ENCODE measurements around the gene NPTN.
"Not testable (repeated sequence)": the region's sequence is repeated elsewhere in the genome, so short reads cannot be mapped to it uniquely, and the experiment has no call there.

The NPTN gene

GRCh38 chr15:73633111-73633990 lies at the start of gene NPTN:
TSS of gene NPTN (minus strand) at chr15:73633389. CDS start at chr15:73633215, 174 bp downstream.
- peak; percentile 99 for DNase-seq (ENCODE audit: low read depth)

- DNase-seq (ENCODE audit: low read depth) = no peak
These were observed 49.5 kb upstream of the NPTN start for GRCh38 chr15:73682600-73683090.

DNA sequence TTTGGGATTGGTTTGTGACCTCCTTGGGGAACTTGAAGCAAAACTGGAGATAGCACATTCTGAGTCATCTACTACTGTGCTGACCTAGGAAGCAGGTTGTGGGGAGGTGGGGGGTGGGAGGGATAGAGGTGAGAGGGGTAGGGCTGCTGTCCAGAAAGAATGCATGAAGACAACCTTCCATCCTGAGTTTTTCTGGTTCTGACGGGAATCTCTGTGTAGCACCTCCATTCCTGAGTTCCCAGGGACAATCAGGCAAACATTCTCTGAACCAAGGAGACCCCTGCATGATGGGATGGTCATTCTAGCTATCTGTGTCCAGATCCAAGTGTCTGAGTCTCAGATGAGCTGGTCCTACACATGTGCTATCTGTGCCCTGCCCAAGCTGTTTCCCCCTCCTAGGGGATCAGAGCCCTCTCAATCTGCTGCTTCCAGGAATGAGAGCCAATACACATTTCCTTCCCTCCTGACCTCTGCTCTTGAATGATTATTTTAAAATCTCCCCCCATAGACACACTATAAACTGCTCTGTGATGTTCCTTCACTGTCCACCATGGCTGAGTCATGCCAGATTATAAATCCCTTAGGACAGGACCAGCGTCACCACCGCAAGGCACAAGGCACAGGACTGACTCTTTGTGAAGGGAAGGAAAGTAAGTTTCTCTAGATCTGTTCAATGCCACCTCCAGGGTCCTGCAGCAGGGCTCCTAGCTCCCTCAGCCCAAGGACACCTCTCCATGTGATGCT lies 48.8 kb upstream of the NPTN start:
- no peak for DNase-seq (ENCODE audit: low read depth)

- DNase-seq (ENCODE audit: low read depth) = no peak
These were observed 47.9 kb upstream of the NPTN start for GRCh38 chr15:73681063-73681462.

GRCh38 chr15:73680549-73680948 lies 47.4 kb upstream of the NPTN start:
- no peak for DNase-seq (ENCODE audit: low read depth)

GRCh38 chr15:73679964-73680363 lies 46.8 kb upstream of the NPTN start:
- no peak for DNase-seq (ENCODE audit: low read depth)

GRCh38 chr15:73679180-73679579 lies 46.0 kb upstream of the NPTN start:
- DNase-seq (ENCODE audit: low read depth) = no peak

GRCh38 chr15:73678498-73678897 lies 45.3 kb upstream of the NPTN start:
- no peak for DNase-seq (ENCODE audit: low read depth)

- no peak for DNase-seq (ENCODE audit: low read depth)
These were observed 44.5 kb upstream of the NPTN start for GRCh38 chr15:73677733-73678132.

DNA sequence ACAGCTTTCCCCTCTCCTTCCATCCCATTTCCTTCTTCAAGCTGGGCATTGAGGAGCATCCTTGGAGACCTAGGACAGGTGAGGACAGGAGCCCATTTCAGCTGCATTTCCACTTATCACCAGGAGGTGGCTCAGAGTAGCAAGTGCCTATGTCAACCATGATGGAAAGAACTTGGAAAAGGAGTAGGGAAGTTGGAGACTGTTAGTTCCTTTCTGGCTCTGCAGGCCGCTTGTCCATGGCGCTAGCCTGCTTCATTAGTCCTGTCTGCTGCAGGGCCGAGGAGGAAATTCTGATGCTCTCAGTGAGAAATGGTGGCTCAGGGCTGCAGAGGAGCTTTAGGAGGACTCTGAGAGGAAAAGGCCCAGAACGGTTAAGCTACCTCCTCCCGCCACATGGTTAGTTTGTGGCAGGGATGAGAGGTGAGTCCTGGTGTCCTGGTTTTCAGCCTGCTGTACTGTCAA lies 44.0 kb upstream of the NPTN start:
- peak; percentile 25 for DNase-seq (ENCODE audit: low read depth)

DNA sequence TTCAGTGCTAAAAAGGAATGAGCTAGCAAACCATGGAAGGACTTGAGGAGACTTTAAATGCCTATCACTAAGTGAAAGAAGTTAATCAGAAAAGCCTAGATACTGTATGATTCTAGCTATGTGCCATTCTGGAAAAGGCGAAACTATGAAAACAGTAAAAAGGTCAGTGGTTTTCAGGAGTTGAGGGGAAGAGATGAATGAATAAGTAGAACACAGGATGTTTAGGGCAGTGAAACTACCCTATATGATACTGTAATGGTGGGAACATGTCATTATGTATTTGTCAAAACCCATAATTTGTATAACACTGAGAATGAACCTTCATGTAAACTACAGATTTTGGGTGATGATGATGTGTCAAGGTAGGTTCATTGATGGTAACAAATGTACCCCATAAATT lies 41.4 kb upstream of the NPTN start:
- no peak for DNase-seq (ENCODE audit: low read depth)

DNA sequence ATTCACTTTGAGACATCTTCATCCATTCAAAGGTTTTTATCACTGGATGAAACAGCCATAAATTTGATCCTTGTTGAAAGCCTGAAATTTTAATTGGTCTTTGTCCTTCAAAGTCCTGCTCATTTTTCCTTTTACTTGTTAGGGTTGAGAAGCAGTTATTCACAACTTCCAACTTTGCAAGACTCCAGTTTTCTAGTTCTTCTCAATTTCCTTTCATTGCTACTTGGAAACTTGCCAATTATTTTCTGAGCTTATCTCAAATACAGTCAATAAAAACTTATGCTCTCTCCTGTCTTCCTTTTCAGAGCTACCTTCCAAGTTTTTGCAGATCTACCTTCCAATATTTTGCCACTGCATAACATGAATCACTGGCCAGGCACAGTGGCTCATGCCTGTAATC lies 27.3 kb upstream of the NPTN start:
- no peak for DNase-seq (ENCODE audit: low read depth)

- DNase-seq (ENCODE audit: low read depth) = no peak
These were observed 25.5 kb upstream of the NPTN start for GRCh38 chr15:73658645-73659044.

DNA sequence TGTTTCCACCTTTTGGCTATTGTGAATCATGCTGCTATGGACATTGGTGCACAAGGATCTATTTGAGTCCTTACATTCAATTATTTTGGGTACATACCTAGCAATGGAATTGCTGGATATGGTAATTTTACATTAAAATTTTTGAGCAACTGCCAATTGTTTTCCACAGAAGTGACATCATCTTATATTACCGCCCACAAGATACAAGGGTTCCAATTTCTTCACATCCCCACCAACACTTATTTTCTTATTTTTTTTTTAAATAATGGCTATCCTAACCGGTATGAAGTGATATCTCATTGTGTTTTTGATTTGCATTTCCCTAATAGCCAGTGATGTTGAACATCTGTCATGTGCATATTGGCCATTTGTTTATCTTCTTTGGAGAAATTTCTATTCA lies 22.5 kb upstream of the NPTN start:
- no peak for DNase-seq (ENCODE audit: low read depth)

- DNase-seq (ENCODE audit: low read depth) = no peak
These were observed 21.5 kb upstream of the NPTN start for GRCh38 chr15:73654659-73655058.

DNA sequence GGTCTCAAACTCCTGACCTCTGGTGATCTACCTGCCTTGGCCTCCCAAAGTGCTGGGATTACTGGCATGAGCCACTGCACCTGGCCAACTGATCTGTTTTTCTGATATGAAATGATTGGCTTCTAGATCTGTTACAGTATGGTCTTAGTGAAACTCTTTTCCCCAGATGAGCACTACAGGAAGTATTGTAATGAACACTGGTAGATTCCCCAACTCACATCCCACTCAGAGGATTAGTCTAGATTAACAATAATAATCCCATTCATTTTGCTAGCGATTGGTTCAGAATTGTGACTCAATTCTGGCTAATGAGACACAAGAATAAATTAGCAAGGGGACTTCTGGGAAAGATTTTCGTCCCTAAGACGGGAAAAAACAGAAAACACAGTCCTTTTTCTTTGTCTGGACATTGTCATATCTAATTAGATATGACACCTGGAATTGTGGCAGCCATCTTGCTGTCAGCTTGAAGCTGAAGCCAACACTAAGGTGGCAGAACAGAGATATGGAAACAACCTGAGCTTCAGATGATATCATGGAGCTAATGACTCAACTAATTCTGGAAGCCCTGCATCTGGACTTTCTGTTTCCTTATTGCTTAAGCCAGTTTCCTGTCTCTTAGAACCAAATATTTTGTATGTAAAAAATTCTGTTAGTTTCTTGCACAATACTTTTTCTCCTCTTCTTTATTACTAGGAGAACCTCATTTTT lies 17.4 kb upstream of the NPTN start:
- no peak for DNase-seq (ENCODE audit: low read depth)

DNA sequence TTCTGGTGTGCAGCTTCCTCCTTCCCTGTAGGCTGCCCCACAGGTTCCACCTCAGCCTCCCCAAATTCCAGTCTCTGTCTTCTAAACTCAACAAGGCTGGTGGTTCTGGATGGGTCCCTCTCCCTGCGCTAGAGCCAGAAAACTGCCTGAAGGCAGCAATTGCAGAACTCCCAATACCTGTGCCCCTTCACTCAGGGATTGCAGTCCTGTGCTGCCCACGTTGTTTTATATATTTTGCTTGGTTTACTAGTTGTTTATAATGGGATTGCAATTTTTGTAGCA lies 14.8 kb upstream of the NPTN start:
- DNase-seq (ENCODE audit: low read depth) = no peak

DNA sequence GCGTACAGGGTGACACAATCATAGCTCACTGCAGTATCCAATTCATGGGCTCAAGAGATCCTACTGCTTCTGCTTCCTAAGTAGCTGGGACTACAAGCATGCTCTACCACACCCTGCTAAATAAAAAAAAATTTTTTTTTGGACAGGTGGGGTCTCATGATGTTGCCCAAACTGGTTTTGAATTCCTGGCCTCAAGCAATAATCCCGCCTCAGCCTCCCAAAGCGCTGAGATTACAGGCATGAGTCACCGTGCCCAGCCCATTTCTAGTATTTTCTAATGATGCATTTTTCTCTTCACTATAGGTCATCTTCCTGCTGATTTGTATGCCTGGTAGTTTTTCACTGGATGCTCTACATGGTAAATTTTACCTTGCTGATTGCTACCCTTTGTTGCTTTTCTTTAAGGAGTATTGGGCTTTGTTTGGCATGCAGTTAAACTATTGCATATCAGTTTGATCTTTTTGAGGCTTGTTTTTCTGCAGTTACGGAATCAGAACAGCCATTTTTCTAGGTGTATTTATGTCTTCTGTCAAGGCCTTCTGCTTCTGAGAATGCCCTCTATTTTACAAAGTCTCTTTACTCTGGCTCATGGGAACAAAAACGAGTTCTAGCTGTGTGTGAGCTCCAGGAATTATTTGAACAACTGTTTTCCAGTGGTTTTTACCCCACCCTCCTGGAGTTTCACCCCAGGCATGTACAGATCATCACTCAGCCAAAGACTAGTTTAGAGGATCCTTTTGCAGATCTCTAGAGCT lies 14.2 kb upstream of the NPTN start:
- DNase-seq (ENCODE audit: low read depth) = no peak

GRCh38 chr15:73639464-73639863 lies 6.3 kb upstream of the NPTN start:
- not testable (repeated sequence) for DNase-seq (ENCODE audit: low read depth)

DNA sequence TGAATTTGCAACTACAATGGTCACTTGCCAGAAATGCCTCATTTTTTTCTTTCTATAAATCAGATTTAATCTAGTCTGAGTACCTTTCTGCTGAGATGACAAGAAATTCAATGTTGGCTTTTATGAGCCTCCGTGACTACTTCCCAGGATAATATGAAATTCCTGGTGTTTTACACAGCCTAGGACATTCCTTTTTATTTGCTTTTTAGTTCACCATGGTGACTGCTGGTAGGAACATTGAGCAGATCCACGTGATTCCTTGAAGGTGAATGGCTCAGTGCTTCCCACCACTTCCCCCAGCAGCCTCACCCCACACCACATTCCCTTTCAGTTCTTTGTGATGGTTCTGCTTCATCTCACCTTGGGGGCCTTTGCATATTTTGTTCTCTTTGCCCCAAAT lies 4.3 kb upstream of the NPTN start:
- DNase-seq (ENCODE audit: low read depth) = no peak

DNA sequence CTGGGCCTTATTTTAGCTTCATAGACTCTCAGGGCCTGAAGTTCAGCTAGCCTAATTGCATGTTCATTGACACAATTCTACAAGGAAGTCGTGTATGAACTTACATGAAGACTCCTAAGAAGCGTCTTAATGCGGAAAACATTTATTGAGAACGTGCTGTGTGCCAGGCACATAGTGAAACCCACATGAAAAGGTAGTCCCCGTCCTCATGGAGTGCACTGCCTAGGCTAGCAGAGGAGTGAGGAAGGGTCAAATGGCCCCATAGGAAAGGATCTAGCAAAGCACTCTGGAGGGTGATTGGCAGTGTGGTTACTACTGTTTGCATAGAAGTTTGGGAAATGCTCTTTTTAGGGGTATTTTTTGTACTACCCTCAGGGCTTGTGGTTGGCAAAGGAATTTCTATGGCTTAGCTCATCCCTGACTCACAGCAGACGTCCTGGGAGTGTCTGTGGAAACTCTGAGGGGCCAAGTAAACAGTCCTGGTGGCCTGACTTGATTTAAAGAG lies 854 bp upstream of the NPTN start:
- DNase-seq (ENCODE audit: low read depth) = no peak

DNA sequence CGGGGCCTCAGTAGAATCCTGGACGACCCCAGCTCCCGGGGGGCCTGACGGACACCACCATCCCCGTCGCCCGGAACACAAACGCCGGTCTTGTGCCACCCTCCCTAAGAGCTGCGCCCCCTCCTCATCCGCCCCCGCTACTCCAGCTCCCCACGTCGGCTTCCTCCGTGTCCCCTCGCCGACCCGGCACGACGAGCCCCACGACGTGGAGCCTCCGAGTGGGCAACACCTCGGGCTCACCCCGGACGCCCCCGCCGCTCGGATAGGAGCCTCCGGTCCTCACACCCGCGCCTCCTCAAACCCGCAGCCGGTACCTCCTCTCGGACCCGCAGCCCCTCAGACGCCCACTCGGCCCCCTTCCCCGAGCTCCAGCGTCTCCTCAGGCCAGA lies 525 bp downstream of the NPTN start:
- no peak for DNase-seq (ENCODE audit: low read depth)
